IPS DF 6.9 (cell line): ENCODE results near the gene IL12RB2.
A peak's percentile ranks its signal among the peaks of the same experiment; 100 is the strongest.

Experiments used
- DNase-seq: peaks from one replicate; pipeline ENCODE4 v3.0.0-alpha.2; 2013; ENCODE audit warnings: low read depth, low spot score
- H3K27ac ChIP-seq: one replicate; pipeline ENCODE4 v1.5.1; 2013; ENCODE audit warnings: low read length, control low read depth
- H3K27me3 ChIP-seq: 2 replicates; pipeline ENCODE4 v1.6.1; 2013; ENCODE audit warnings: mild to moderate bottlenecking, low read length; ENCODE audit not compliant: control insufficient read depth, insufficient read depth
- H3K36me3 ChIP-seq: 2 replicates; pipeline ENCODE4 v1.6.1; 2013; ENCODE audit warnings: low read length; ENCODE audit not compliant: control insufficient read depth, insufficient read depth
- H3K4me1 ChIP-seq: 2 replicates; pipeline ENCODE4 v1.6.1; 2013; ENCODE audit warnings: low read length; ENCODE audit not compliant: control insufficient read depth, insufficient read depth
- H3K4me3 ChIP-seq: 2 replicates; pipeline ENCODE4 v1.5.1; 2013; ENCODE audit warnings: mild to moderate bottlenecking, low read length
- H3K9me3 ChIP-seq: 2 replicates; pipeline ENCODE4 v1.6.1; 2013; ENCODE audit warnings: low read length, inconsistent platforms; ENCODE audit not compliant: control insufficient read depth, insufficient read depth
- WGBS: extraction: QIAGEN DNeasy Blood & Tissue Kit; methylation state at CpG from one replicate; pipeline ENCODE4 v1.1.7; 2013; ENCODE audit warnings: mixed read lengths, missing lambda C conversion rate; ENCODE audit not compliant: insufficient read length, insufficient coverage; 5-methylcytosine and 5-hydroxymethylcytosine counted together

The IL12RB2 gene, protein sequence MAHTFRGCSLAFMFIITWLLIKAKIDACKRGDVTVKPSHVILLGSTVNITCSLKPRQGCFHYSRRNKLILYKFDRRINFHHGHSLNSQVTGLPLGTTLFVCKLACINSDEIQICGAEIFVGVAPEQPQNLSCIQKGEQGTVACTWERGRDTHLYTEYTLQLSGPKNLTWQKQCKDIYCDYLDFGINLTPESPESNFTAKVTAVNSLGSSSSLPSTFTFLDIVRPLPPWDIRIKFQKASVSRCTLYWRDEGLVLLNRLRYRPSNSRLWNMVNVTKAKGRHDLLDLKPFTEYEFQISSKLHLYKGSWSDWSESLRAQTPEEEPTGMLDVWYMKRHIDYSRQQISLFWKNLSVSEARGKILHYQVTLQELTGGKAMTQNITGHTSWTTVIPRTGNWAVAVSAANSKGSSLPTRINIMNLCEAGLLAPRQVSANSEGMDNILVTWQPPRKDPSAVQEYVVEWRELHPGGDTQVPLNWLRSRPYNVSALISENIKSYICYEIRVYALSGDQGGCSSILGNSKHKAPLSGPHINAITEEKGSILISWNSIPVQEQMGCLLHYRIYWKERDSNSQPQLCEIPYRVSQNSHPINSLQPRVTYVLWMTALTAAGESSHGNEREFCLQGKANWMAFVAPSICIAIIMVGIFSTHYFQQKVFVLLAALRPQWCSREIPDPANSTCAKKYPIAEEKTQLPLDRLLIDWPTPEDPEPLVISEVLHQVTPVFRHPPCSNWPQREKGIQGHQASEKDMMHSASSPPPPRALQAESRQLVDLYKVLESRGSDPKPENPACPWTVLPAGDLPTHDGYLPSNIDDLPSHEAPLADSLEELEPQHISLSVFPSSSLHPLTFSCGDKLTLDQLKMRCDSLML

DNA sequence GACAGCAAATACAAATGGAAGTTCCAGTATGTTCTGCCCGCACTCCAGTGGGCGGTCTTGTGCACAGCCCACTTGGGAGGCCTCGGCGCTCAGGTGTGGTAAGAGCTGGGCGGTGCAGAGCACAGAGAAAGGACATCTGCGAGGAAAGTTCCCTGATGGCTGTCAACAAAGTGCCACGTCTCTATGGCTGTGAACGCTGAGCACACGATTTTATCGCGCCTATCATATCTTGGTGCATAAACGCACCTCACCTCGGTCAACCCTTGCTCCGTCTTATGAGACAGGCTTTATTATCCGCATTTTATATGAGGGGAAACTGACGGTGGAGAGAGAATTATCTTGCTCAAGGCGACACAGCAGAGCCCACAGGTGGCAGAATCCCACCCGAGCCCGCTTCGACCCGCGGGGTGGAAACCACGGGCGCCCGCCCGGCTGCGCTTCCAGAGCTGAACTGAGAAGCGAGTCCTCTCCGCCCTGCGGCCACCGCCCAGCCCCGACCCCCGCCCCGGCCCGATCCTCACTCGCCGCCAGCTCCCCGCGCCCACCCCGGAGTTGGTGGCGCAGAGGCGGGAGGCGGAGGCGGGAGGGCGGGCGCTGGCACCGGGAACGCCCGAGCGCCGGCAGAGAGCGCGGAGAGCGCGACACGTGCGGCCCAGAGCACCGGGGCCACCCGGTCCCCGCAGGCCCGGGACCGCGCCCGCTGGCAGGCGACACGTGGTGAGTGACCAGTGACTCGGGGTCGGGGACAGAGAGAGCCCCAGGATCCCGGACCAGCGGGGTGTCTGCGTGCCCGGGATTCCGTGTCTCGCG lies at the start of gene IL12RB2:
IL12RB2 (plus strand) TSS at position 623 of the 810 bp plus-strand sequence. CDS start 12,496 bp downstream, outside the sequence.
- Histone ChIP-seq H3K4me1 (peaks cover 2% of the 10 kb centered on the region; the same call in 1 of the 2 replicates), H3K27ac (no peak within 1 kb of the TSS), H3K9me3 (no peaks in the 10 kb centered on the region), H3K27me3 (peaks cover 13% of the 10 kb centered on the region), H3K4me3 (peak within 1 kb of the TSS; percentile 60), H3K36me3 (no peaks in the 10 kb centered on the region)
- DNase-seq, result no peak
- WGBS, result no CpG with 5 or more reads among the region's 75 CpGs

DNA sequence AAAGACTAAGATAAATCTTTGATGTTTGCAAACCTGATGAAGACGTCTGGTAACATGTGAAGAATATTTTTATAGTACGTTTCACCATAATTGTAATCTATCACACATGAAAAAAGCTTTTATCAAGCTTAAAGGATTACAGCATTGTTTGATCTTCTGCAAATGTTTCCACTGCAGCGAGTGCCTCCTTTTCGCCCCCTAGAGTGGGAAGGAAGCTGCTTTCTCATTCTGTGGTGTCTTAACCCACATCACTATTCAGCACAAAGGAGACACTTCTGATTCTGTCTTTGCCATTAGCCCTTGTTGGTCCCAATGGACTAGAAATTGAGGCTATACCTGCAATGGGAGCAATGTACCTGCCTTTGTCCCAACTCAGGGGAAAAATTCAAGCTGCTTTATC lies 46.0 kb upstream of the IL12RB2 start:
- Histone ChIP-seq H3K9me3 (no peaks in the 10 kb centered on the region), H3K27me3 (no peaks in the 10 kb centered on the region), H3K4me3 (no peak overlapping the region), H3K27ac (no peak overlapping the region), H3K4me1 (0 out of 2 replicates have a peak, but pooled peaks cover 1% of the 10 kb centered on the region), H3K36me3 (no peaks in the 10 kb centered on the region)
- DNase-seq, result peak; percentile 11
- WGBS, result no CpG with 5 or more reads among the region's 4 CpGs

DNA sequence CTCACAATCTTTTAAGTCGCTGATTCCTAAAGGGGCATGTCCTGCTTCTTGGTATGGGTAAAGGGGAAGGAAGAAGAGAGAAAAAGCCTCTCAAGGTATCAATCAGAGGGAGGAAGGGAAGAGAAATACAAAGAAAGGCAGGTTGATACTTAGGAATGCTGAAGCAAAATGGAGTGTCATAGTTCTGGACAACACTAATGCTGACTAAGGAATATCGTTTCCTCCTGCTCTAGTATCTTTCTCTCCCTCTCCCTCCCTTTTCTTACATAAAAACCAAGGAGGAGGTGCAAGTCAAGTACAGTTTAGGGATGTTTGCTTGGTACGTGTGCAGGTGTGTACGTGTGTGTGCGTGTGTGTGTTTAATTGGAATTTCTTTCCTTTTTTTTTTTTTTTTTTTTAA lies 44.9 kb upstream of the IL12RB2 start:
- no peaks in the 10 kb centered on the region for H3K27me3 ChIP-seq
- H3K4me3 ChIP-seq, result no peak overlapping the region
- no peak overlapping the region for H3K27ac ChIP-seq
- H3K9me3 ChIP-seq, result no peaks in the 10 kb centered on the region
- no peak for DNase-seq
- H3K4me1 ChIP-seq, result 0 out of 2 replicates have a peak, but pooled peaks cover 1% of the 10 kb centered on the region
- no peaks in the 10 kb centered on the region for H3K36me3 ChIP-seq
- WGBS, result no CpG with 5 or more reads among the region's 5 CpGs

DNA sequence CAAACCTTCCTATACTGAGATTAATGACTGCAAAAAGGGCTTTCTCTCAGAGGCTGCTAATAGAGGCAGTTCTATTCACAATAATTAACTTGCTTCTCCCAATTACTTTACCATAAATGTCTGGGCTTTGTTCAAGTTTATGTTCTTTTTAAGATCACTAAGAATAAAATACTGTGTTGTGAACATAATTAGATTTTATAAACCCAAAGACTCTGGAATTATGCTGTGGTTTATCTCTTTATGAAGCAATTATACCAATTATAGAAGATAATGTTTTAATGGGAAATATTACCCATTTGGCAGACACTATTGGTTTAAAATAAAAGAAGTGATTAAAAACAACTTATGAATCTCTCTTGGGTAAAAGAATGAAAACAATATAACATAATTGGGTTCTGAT lies 43.5 kb upstream of the IL12RB2 start:
- Histone ChIP-seq H3K36me3 (no peaks in the 10 kb centered on the region), H3K4me1 (0 out of 2 replicates have a peak, but pooled peaks cover 1% of the 10 kb centered on the region), H3K27me3 (no peaks in the 10 kb centered on the region), H3K27ac (no peak overlapping the region), H3K4me3 (no peak overlapping the region), H3K9me3 (no peaks in the 10 kb centered on the region)
- no peak for DNase-seq

DNA sequence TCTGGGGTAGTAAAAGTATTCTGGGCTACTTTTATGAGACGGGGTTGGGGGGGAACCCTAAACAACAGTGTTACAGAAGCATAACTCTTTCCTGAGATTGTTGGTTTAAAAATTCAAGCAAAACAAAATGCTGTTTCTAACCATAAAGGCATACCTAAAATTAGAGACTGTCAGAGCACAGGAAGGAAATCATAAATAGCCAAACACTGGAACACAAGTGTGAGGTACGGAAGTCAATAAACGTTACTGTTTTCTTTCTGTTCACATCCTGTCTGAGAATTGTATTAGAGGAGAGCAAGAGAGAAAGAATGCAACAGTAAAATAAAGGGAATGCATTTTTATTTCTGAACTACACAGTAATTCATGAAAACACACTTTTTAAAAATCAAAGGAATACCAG lies 42.8 kb upstream of the IL12RB2 start:
- no peak overlapping the region for H3K27ac ChIP-seq
- no CpG with 5 or more reads among the region's 3 CpGs for WGBS
- H3K4me1 ChIP-seq, result 0 out of 2 replicates have a peak, but pooled peaks cover 1% of the 10 kb centered on the region
- H3K27me3 ChIP-seq, result no peaks in the 10 kb centered on the region
- no peaks in the 10 kb centered on the region for H3K9me3 ChIP-seq
- DNase-seq, result no peak
- no peak overlapping the region for H3K4me3 ChIP-seq
- H3K36me3 ChIP-seq, result no peaks in the 10 kb centered on the region

DNA sequence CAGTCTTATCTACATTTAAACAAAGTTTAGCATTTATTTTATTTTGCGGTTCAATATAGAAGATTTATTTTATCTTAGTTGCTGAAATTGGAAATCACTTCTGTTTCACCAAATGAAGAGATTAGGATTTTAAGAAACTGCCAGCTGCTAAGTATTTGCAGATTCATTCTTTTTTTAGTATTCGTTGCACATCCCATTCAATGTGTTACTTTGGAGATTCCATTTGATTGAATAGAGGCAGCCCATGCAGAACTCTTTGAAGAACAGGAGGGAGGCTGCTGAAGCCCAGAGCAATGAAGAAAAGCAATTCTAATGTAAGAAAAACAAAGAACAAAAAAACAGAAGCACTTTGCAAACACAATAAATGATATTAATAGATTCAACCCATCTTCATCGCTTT lies 38.6 kb upstream of the IL12RB2 start:
- Histone ChIP-seq H3K27me3 (no peaks in the 10 kb centered on the region), H3K36me3 (no peaks in the 10 kb centered on the region), H3K4me1 (no peaks in the 10 kb centered on the region), H3K4me3 (no peak overlapping the region), H3K27ac (no peak overlapping the region), H3K9me3 (no peaks in the 10 kb centered on the region; the same call in 1 of the 2 replicates)
- no CpG with 5 or more reads among the region's 3 CpGs for WGBS
- DNase-seq, result no peak

DNA sequence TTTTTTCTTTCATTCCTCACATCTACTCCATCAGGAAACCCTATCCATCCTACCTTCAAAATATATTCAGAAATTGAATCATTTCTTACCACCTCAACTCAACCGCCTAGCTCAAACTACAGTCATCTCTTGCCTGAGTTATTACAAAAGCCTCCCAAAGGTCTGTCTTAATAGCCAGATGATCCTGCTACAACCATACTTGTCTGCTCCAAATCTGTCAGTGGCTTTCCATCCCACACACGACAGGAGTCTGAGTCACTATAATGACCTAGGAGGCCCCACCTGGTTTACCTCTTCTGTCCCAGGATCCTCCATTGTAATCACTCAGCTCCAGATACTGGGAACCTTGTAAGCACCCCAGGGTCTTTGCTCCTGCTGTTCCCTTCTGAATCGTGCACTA lies 37.1 kb upstream of the IL12RB2 start:
- no peaks in the 10 kb centered on the region; the same call in 1 of the 2 replicates for H3K9me3 ChIP-seq

DNA sequence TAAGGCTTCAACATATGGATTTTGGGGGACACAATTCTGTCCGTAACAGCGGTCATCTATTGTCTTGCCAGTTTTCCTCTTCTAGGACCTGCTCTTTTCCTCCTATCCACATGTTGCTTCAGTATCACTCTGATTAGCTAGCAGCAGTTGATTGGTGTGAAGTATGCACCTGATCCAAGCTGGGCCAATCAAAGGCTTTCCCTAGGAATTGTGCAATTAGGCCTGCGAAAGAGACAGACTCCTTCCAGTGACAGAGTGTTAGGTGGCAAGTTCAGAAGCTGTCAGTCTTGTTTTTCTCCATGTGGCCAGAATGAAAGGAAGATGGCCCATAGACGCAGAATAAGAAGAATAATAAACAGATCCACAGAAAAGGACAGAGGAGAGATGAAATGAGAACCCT lies 34.1 kb upstream of the IL12RB2 start:
- H3K4me1 ChIP-seq, result no peaks in the 10 kb centered on the region
- H3K27me3 ChIP-seq, result no peaks in the 10 kb centered on the region
- no peak overlapping the region for H3K27ac ChIP-seq
- DNase-seq, result no peak
- H3K36me3 ChIP-seq, result no peaks in the 10 kb centered on the region
- H3K9me3 ChIP-seq, result no peaks in the 10 kb centered on the region; the same call in 1 of the 2 replicates
- no peak overlapping the region for H3K4me3 ChIP-seq
- WGBS, result no CpG with 5 or more reads among the region's 4 CpGs

More for the DNA sequence above, 37.1 kb upstream of the IL12RB2 start:
- no peak overlapping the region for H3K27ac ChIP-seq
- H3K36me3 ChIP-seq, result no peaks in the 10 kb centered on the region
- no peaks in the 10 kb centered on the region for H3K27me3 ChIP-seq
- DNase-seq, result no peak
- H3K4me1 ChIP-seq, result no peaks in the 10 kb centered on the region
- H3K4me3 ChIP-seq, result no peak overlapping the region
- 100% methylated on average over 1 of the region's 3 CpGs for WGBS

DNA sequence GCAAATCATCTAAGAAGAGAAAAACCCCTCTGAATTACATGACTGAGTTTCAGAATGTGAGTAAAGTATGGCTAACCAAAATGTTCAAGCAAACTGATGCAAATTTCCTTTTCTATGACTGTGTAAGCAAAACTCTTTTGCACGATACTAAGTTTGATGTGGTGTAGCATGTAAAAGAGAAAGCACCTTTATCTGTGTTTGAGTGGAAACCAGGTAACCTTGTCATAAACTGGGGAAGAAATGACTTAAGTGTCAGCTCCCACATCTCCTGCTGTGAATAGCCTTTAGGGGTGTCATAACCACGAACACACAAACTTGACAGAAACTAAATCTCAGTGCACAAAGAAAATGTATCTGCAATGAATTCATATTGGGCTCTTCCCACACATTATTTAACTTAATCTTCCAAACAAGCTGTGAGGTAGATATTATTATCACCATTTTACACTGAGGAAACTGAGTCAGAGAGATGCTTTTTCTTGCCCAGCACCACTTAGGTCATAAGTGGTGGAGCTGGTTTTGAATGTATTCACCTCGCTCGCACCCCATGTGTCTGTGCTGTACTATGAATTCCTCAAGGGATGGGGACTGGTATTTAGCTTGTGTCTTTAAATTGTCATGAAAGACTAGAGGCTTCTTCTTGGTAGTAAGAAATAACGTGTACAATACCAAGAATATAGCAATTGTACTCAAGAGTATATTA lies 32.9 kb upstream of the IL12RB2 start:
- no peaks in the 10 kb centered on the region; the same call in 1 of the 2 replicates for H3K9me3 ChIP-seq
- no peaks in the 10 kb centered on the region for H3K27me3 ChIP-seq
- no peaks in the 10 kb centered on the region for H3K36me3 ChIP-seq
- no CpG with 5 or more reads among the region's 5 CpGs for WGBS
- H3K4me3 ChIP-seq, result no peak overlapping the region
- H3K27ac ChIP-seq, result no peak overlapping the region
- no peak for DNase-seq
- H3K4me1 ChIP-seq, result no peaks in the 10 kb centered on the region
